ENCODE measurements around the gene C1QA. TPM values are rescaled to one million over a fixed set of nuclear protein-coding genes. Genes with fewer than 3 reads are reported as not detected.

C1QA gene
- total and polyA plus RNA-seq, 4 donors, result 65.3 to 396 (median 197) TPM

DNA sequence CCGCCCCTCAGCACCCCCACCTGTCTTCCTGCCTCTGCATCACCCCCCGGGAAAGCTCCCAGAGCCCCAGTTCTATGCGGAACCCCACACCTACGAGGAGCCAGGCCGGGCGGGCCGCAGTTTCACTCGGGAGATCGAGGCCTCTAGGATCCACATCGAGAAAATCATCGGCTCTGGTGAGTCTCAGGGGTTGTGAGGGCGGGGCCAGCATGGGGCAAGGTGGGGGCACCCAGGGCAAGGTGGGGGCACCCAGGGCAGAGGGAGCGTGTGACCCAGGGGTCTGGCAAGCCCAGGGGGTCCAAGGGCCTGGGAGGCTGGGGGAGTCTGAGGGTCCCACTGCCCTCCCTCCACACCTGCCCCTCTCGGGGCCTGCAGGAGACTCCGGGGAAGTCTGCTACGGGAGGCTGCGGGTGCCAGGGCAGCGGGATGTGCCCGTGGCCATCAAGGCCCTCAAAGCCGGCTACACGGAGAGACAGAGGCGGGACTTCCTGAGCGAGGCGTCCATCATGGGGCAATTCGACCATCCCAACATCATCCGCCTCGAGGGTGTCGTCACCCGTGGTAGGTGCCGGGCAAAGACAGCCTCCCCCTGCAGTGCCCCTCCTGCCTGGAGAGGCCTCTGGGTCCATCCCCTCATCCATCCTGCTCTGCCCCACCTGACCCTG is 39.0 kb upstream of the C1QA start:
- ATAC-seq (ENCODE audit: low FRiP score), result no peak
- H3K27ac ChIP-seq (ENCODE audit: low read depth in 1 of 2, low read length in 2 of 2), result no peak overlapping the region
- H3K4me3 ChIP-seq (ENCODE audit: low read length in 2 of 2), result no peak overlapping the region
- intact Hi-C loops (cut with DNase I), result no loop called here
- no peaks in the 10 kb centered on the region for H3K9me3 ChIP-seq (ENCODE audit: control insufficient read depth, low read length)
- 76 to 80% methylated on average over 29 to 30 of the region's 30 CpGs for WGBS, 2 donors
- no peaks in the 10 kb centered on the region for H3K27me3 ChIP-seq (ENCODE audit: control insufficient read depth in 1 of 2, insufficient read depth in 2 of 2, low read length in 1 of 2)
- no peaks in the 10 kb centered on the region for H3K4me1 ChIP-seq (ENCODE audit: control insufficient read depth in 1 of 2, insufficient read depth in 2 of 2, low read length in 2 of 2)
- no peaks in the 10 kb centered on the region for H3K36me3 ChIP-seq (ENCODE audit: control insufficient read depth in 1 of 2, insufficient read depth in 2 of 2, low read length in 1 of 2)
- no peak for DNase-seq

DNA sequence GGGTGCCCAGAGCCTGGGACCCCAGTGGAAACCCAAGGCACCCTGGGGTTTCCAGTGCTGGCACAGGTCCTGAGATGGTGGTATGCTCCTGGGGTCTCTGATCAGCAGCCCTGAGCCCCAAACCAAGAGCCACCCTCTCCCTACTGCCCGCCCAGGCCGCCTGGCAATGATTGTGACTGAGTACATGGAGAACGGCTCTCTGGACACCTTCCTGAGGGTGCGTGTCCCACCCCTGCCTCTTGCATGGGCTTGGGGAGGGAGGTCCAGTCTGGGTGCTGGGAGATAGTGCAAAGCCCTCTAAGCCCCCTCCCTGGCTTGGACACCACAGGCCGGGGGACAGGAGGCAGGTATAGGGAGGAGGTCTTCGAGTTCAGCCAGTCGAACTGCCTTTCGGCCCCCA is 38.4 kb upstream of the C1QA start:
- intact Hi-C loops (cut with DNase I), result no loop called here
- DNase-seq, result no peak
- Histone ChIP-seq H3K27me3 (ENCODE audit: control insufficient read depth in 1 of 2, insufficient read depth in 2 of 2, low read length in 1 of 2) (no peaks in the 10 kb centered on the region), H3K9me3 (ENCODE audit: control insufficient read depth, low read length) (no peaks in the 10 kb centered on the region), H3K4me1 (ENCODE audit: control insufficient read depth in 1 of 2, insufficient read depth in 2 of 2, low read length in 2 of 2) (no peaks in the 10 kb centered on the region), H3K4me3 (ENCODE audit: low read length in 2 of 2) (no peak overlapping the region), H3K36me3 (ENCODE audit: control insufficient read depth in 1 of 2, insufficient read depth in 2 of 2, low read length in 1 of 2) (no peaks in the 10 kb centered on the region), H3K27ac (ENCODE audit: low read depth in 1 of 2, low read length in 2 of 2) (no peak overlapping the region)
- no peak for ATAC-seq (ENCODE audit: low FRiP score)
- 80 to 82% methylated on average over 8 of the region's 8 CpGs for WGBS, 2 donors

DNA sequence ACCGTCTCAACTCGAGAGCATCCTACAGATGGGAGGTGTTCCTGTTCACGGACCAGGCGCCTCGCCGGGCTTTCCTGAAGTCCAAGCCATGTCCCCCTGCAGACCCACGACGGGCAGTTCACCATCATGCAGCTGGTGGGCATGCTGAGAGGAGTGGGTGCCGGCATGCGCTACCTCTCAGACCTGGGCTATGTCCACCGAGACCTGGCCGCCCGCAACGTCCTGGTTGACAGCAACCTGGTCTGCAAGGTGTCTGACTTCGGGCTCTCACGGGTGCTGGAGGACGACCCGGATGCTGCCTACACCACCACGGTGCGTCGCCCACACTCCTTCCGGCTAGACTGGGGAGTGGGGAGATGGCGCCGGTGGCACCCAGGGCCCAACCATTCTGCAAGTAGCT is 37.7 kb upstream of the C1QA start:
- Histone ChIP-seq H3K27me3 (ENCODE audit: control insufficient read depth in 1 of 2, insufficient read depth in 2 of 2, low read length in 1 of 2) (no peaks in the 10 kb centered on the region), H3K4me1 (ENCODE audit: control insufficient read depth in 1 of 2, insufficient read depth in 2 of 2, low read length in 2 of 2) (no peaks in the 10 kb centered on the region), H3K4me3 (ENCODE audit: low read length in 2 of 2) (no peak overlapping the region), H3K36me3 (ENCODE audit: control insufficient read depth in 1 of 2, insufficient read depth in 2 of 2, low read length in 1 of 2) (no peaks in the 10 kb centered on the region), H3K27ac (ENCODE audit: low read depth in 1 of 2, low read length in 2 of 2) (no peak overlapping the region), H3K9me3 (ENCODE audit: control insufficient read depth, low read length) (no peaks in the 10 kb centered on the region)
- WGBS, 2 donors, result 77 to 80% methylated on average over 24 of the region's 24 CpGs
- DNase-seq, result no peak
- no peak for ATAC-seq (ENCODE audit: low FRiP score)
- intact Hi-C loops (cut with DNase I), result no loop called here

DNA sequence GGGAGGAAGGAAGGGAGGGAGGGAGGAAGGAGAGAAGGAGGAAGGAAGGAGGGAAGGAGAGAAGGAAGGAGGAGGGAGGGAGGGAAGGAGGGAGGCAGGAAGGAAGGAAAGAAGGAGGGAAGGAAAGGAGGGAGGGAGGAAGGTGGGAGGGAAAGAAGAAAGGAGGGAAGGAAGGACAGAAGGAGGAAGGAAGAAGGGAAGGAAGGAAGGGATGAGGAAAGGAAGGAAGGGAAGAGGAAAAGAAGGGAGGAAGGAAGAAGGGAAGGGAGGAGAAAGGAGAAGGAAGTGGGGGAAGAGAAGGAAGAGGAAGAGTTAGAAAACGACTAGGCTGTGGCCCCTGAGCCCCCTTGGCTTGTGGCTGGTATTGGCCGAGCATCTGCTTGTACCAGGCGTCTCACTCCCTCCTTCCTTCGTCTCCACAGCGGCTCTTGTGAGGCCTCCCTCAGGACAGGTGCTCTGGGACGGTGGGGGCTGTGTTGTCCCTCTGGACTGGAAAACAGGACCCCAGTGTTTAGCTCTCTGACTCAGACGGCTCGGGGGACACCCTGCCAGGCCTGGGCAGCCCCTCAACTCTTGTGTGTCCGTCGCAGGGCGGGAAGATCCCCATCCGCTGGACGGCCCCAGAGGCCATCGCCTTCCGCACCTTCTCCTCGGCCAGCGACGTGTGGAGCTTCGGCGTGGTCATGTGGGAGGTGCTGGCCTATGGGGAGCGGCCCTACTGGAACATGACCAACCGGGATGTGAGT is 36.2 kb upstream of the C1QA start:
- Histone ChIP-seq H3K36me3 (ENCODE audit: control insufficient read depth in 1 of 2, insufficient read depth in 2 of 2, low read length in 1 of 2) (no peaks in the 10 kb centered on the region), H3K4me3 (ENCODE audit: low read length in 2 of 2) (no peak overlapping the region), H3K4me1 (ENCODE audit: control insufficient read depth in 1 of 2, insufficient read depth in 2 of 2, low read length in 2 of 2) (no peaks in the 10 kb centered on the region), H3K9me3 (ENCODE audit: control insufficient read depth, low read length) (no peaks in the 10 kb centered on the region), H3K27me3 (ENCODE audit: control insufficient read depth in 1 of 2, insufficient read depth in 2 of 2, low read length in 1 of 2) (no peaks in the 10 kb centered on the region), H3K27ac (ENCODE audit: low read depth in 1 of 2, low read length in 2 of 2) (no peak overlapping the region)
- 54 to 61% methylated on average over 22 of the region's 22 CpGs for WGBS, 2 donors
- no peak for ATAC-seq (ENCODE audit: low FRiP score)
- intact Hi-C loops (cut with DNase I), result no loop called here
- no peak for DNase-seq

DNA sequence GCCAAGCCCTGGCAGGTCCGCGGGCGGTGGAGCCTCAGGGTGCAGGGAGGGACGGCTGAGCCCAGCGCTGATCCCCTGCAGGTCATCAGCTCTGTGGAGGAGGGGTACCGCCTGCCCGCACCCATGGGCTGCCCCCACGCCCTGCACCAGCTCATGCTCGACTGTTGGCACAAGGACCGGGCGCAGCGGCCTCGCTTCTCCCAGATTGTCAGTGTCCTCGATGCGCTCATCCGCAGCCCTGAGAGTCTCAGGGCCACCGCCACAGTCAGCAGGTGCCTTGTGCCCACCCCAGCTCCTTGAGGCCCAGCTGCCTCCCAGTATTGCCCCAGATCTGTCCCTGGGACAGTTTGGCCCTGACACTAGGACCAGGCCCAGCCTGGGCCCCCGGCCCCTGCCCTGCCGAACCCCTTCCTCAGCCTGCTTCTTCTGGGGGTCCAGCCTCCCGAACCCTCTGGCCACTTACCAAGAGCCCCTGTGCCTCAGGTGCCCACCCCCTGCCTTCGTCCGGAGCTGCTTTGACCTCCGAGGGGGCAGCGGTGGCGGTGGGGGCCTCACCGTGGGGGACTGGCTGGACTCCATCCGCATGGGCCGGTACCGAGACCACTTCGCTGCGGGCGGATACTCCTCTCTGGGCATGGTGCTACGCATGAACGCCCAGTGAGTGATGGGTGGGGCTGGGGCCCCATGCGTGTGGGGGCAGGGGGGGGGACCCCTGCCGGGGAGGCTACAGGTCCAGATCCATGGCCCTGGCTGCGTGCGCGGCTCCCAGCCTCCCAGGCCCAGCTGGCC is 35.4 kb upstream of the C1QA start:
- intact Hi-C loops (cut with DNase I), result no loop called here
- no peak for ATAC-seq (ENCODE audit: low FRiP score)
- no peak for DNase-seq
- no peak overlapping the region for H3K27ac ChIP-seq (ENCODE audit: low read depth in 1 of 2, low read length in 2 of 2)
- no peaks in the 10 kb centered on the region for H3K27me3 ChIP-seq (ENCODE audit: control insufficient read depth in 1 of 2, insufficient read depth in 2 of 2, low read length in 1 of 2)
- H3K4me1 ChIP-seq (ENCODE audit: control insufficient read depth in 1 of 2, insufficient read depth in 2 of 2, low read length in 2 of 2), result no peaks in the 10 kb centered on the region
- no peaks in the 10 kb centered on the region for H3K36me3 ChIP-seq (ENCODE audit: control insufficient read depth in 1 of 2, insufficient read depth in 2 of 2, low read length in 1 of 2)
- H3K9me3 ChIP-seq (ENCODE audit: control insufficient read depth, low read length), result no peaks in the 10 kb centered on the region
- 83 to 84% methylated on average over 39 of the region's 39 CpGs for WGBS, 2 donors
- H3K4me3 ChIP-seq (ENCODE audit: low read length in 2 of 2), result no peak overlapping the region

DNA sequence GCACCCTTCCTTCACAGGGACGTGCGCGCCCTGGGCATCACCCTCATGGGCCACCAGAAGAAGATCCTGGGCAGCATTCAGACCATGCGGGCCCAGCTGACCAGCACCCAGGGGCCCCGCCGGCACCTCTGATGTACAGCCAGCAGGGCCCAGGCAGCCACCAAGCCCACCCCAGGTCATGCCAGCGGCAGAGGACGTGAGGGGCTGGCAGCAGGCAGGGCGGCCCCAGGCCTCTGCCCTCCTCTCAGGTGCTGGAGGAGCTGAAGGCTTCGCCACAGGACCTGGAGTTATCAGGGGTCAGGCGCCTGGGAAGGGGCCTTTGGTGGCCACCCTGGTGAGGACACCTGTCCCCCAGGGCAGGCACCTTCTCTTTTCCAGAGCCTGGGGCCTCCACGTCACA is 34.8 kb upstream of the C1QA start:
- intact Hi-C loops (cut with DNase I), result no loop called here
- WGBS, 2 donors, result 89 to 93% methylated on average over 11 to 12 of the region's 12 CpGs
- no peak for ATAC-seq (ENCODE audit: low FRiP score)
- Histone ChIP-seq H3K4me3 (ENCODE audit: low read length in 2 of 2) (no peak overlapping the region), H3K27ac (ENCODE audit: low read depth in 1 of 2, low read length in 2 of 2) (no peak overlapping the region), H3K36me3 (ENCODE audit: control insufficient read depth in 1 of 2, insufficient read depth in 2 of 2, low read length in 1 of 2) (no peaks in the 10 kb centered on the region), H3K9me3 (ENCODE audit: control insufficient read depth, low read length) (no peaks in the 10 kb centered on the region), H3K4me1 (ENCODE audit: control insufficient read depth in 1 of 2, insufficient read depth in 2 of 2, low read length in 2 of 2) (no peaks in the 10 kb centered on the region), H3K27me3 (ENCODE audit: control insufficient read depth in 1 of 2, insufficient read depth in 2 of 2, low read length in 1 of 2) (no peaks in the 10 kb centered on the region)
- DNase-seq, result no peak

DNA sequence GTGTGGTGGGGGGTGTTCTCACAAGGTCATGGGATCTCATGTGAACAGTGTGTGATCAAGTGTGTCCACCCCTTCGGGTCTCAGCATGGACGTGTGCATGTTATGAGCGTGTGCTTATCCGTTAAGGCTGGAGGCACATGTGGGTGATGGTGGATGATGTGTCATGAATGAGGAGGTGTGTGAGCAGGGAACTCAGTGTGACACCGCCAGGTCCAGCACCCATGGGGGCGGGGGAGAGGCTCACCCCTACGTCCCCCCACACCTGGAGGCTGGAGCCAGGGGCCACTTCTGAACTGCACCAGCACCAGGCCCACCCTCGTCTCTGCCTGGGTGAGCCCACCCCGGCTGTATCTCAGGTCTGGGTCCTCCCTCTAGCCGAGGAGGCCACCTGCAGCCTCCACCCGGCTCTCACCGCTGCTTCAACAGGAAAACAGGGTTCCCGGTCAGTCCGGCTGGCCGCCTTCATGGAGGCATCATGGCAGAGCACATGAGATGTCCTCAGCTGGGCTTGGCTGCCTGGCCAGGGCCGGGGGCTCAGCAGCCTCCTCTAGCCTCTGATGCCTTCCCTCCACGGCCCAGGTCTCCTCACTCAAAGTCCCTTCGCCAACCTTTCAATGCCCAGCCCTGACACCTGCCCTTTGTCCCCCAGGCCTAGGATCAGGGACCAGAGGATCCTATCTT is 34.2 kb upstream of the C1QA start:
- no peak for ATAC-seq (ENCODE audit: low FRiP score)
- no peaks in the 10 kb centered on the region for H3K4me1 ChIP-seq (ENCODE audit: control insufficient read depth in 1 of 2, insufficient read depth in 2 of 2, low read length in 2 of 2)
- H3K27me3 ChIP-seq (ENCODE audit: control insufficient read depth in 1 of 2, insufficient read depth in 2 of 2, low read length in 1 of 2), result no peaks in the 10 kb centered on the region
- intact Hi-C loops (cut with DNase I), result no loop called here
- H3K9me3 ChIP-seq (ENCODE audit: control insufficient read depth, low read length), result no peaks in the 10 kb centered on the region
- WGBS, 2 donors, result 83% methylated on average over 18 of the region's 18 CpGs
- no peak for DNase-seq
- H3K36me3 ChIP-seq (ENCODE audit: control insufficient read depth in 1 of 2, insufficient read depth in 2 of 2, low read length in 1 of 2), result no peaks in the 10 kb centered on the region
- no peak overlapping the region for H3K27ac ChIP-seq (ENCODE audit: low read depth in 1 of 2, low read length in 2 of 2)
- no peak overlapping the region for H3K4me3 ChIP-seq (ENCODE audit: low read length in 2 of 2)

DNA sequence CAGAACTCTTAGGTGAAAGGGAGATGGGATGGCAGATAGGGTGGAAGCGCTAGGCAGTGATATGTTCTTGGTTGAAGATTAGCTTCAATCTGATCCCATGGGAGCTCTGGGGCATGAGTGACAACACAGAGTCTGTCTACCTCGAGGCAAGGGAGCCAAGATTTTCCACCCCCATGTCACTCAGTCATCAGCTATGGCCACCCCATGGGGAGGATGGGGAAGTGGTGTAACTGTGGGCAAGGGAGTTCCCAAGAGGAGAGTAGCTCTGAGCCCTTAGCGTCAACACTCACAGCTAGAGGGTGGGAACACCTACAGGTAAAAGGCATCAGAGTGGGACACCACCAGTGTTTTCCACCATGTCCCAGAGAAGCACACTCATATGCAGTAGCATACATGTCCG is 30.3 kb upstream of the C1QA start:
- 50 to 51% methylated on average over 4 of the region's 4 CpGs for WGBS, 2 donors
- no peaks in the 10 kb centered on the region for H3K9me3 ChIP-seq (ENCODE audit: control insufficient read depth, low read length)
- H3K4me3 ChIP-seq (ENCODE audit: low read length in 2 of 2), result no peak overlapping the region
- DNase-seq (no peak), ATAC-seq (ENCODE audit: low FRiP score) (no peak)
- H3K27ac ChIP-seq (ENCODE audit: low read depth in 1 of 2, low read length in 2 of 2), result no peak overlapping the region
- no peaks in the 10 kb centered on the region for H3K27me3 ChIP-seq (ENCODE audit: control insufficient read depth in 1 of 2, insufficient read depth in 2 of 2, low read length in 1 of 2)
- intact Hi-C loops (cut with DNase I), result no loop called here
- no peaks in the 10 kb centered on the region for H3K36me3 ChIP-seq (ENCODE audit: control insufficient read depth in 1 of 2, insufficient read depth in 2 of 2, low read length in 1 of 2)
- H3K4me1 ChIP-seq (ENCODE audit: control insufficient read depth in 1 of 2, insufficient read depth in 2 of 2, low read length in 2 of 2), result no peaks in the 10 kb centered on the region

All from aorta (tissue), 5 donors.